WERI-Rb-1 (cell line): ENCODE results near the gene TOR1A.
"Not testable (repeated sequence)": the region's sequence is repeated elsewhere in the genome, so short reads cannot be mapped to it uniquely, and the experiment has no call there.

Experiments used
- DNase-seq: peaks from one replicate; pipeline ENCODE4 v3.0.0-alpha.2; 2020
- H3K27ac ChIP-seq: fragments of 250-450 bp; sonication (Bioruptor Pico); 2 replicates; pipeline ENCODE4 v1.5.1; 2020; ENCODE audit warnings: mild to moderate bottlenecking, moderate library complexity
- H3K27me3 ChIP-seq: fragments of 250-450 bp; sonication (Bioruptor Pico); 2 replicates; pipeline ENCODE4 v1.5.1; 2021; ENCODE audit warnings: mild to moderate bottlenecking, low read depth, moderate library complexity; ENCODE audit not compliant: insufficient read depth, severe bottlenecking
- H3K36me3 ChIP-seq: fragments of 250-450 bp; sonication (Bioruptor Pico); 2 replicates; pipeline ENCODE4 v1.5.1; 2020; ENCODE audit warnings: mild to moderate bottlenecking, moderate library complexity
- H3K4me3 ChIP-seq: 2 replicates; pipeline ENCODE4 v1.5.1; 2011; ENCODE audit warnings: low read depth, mild to moderate bottlenecking, control low read depth, low read length
- H3K9me3 ChIP-seq: fragments of 250-450 bp; sonication (Bioruptor Pico); 2 replicates; pipeline ENCODE4 v1.5.1; 2021; ENCODE audit warnings: mild to moderate bottlenecking, moderate library complexity; ENCODE audit not compliant: severe bottlenecking
- CTCF ChIP-seq: IDR thresholded peaks from 2 replicates; pipeline ENCODE4 v1.5.1; 2011; ENCODE audit warnings: low read depth, mild to moderate bottlenecking, control low read depth, inconsistent platforms, low read length

Gene TOR1A

GRCh38 chr9:129803676-129804060 lies 20.3 kb downstream of the TOR1A start:
- Histone ChIP-seq H3K4me3 (peak overlapping the region; percentile 80), H3K36me3 (peaks cover 28% of the 10 kb centered on the region), H3K27ac (no peak overlapping the region), H3K27me3 (no peaks in the 10 kb centered on the region), H3K9me3 (no peaks in the 10 kb centered on the region)
- peak; percentile 24 for DNase-seq
- TF ChIP-seq CTCF: no peak

GRCh38 chr9:129802833-129803675 lies 20.9 kb downstream of the TOR1A start, which contains the start of gene TOR1B:
Gene TOR1B (plus strand): TSS chr9:129803184. CDS start chr9:129803213, 29 bp downstream.
- H3K4me3 ChIP-seq: peak within 1 kb of the TSS; percentile 80
- peak; percentile 96 for DNase-seq
- no peak for TF ChIP-seq CTCF
- no peaks in the 10 kb centered on the region for H3K9me3 ChIP-seq
- peaks cover 27% of the 10 kb centered on the region for H3K36me3 ChIP-seq
- H3K27me3 ChIP-seq: no peaks in the 10 kb centered on the region
- peak within 1 kb of the TSS; percentile 46 for H3K27ac ChIP-seq

- Histone ChIP-seq H3K27ac (no peak overlapping the region), H3K36me3 (peaks cover 19% of the 10 kb centered on the region), H3K9me3 (no peaks in the 10 kb centered on the region), H3K4me3 (no peak overlapping the region), H3K27me3 (no peaks in the 10 kb centered on the region)
- no peak for DNase-seq
- TF ChIP-seq CTCF: no peak
These were observed 22.4 kb downstream of the TOR1A start for GRCh38 chr9:129801504-129801903.

DNA sequence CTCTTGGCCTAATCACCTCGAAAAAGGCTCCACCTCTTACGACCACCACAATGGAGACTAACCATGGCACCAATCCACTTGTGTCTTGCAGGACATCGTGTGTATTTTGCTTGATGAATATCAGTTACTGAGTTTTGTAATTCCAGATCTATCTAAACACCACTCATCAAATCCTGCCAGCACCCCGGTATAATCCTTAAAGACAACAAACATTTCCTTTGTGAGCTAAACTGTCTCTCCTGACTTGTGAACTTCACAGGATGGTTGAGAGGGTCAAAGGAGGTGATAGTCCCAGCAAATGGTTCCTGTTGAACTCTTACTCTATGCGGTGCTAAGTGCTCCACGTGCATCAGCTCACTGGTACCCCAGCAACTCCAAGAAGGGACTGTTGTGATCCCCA lies 25.0 kb downstream of the TOR1A start:
- Histone ChIP-seq H3K9me3 (no peaks in the 10 kb centered on the region), H3K27me3 (no peaks in the 10 kb centered on the region), H3K36me3 (peaks cover under 1% of the 10 kb centered on the region), H3K4me3 (no peak overlapping the region), H3K27ac (no peak overlapping the region)
- no peak for TF ChIP-seq CTCF
- no peak for DNase-seq

DNA sequence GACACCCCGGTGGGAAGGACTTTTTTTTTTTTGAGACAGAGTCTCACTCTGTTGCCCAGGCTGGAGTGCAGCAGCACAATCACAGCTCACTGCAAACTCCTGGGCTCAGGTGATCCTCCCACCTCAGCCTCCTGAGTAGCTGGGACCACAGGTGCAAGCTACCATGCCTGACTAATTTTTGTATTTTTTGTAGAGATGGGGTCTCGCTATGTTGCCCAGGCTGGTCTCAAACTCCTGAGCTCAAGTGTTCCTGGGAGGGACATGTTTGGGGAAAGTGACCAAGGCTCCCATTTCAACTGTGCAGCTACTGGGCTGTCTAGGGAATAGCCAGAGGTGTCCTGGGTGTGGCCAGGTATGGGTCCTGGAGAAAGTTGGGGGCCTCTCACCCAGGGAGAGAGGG lies 27.9 kb downstream of the TOR1A start:
- not testable (repeated sequence) for DNase-seq

DNA sequence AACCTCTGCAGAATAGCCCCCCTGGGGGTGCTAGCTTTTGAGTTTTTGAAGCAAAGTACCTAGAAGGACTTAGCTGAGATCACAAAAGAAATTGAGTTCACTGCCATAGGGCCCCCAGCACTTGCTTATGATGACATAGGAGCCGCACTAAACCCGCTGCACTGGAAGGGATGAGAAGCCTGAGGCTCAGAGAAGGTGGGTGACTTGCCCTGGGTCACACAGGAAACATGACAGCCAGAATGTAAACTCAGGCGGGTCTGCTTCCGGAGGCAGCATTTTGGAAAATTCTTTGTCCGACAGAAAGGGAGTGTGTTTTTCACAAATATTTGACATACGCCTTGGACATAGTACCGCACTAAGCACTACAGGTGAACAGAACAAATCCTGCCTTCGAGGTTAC lies 29.4 kb downstream of the TOR1A start:
- Histone ChIP-seq H3K36me3 (no peaks in the 10 kb centered on the region), H3K4me3 (no peak overlapping the region), H3K27ac (no peak overlapping the region), H3K9me3 (no peaks in the 10 kb centered on the region), H3K27me3 (no peaks in the 10 kb centered on the region)
- no peak for TF ChIP-seq CTCF
- DNase-seq: no peak

More for the DNA sequence above, 27.9 kb downstream of the TOR1A start:
- not testable (repeated sequence) for H3K27me3 ChIP-seq, H3K9me3 ChIP-seq, H3K27ac ChIP-seq, H3K4me3 ChIP-seq, H3K36me3 ChIP-seq
